IPS-15b (cell line): ENCODE measurements around the gene CALN1.

Experiments
- H3K27me3 ChIP-seq: one replicate; pipeline ENCODE4 v1.6.1; 2013; ENCODE audit warnings: low read length; ENCODE audit not compliant: control insufficient read depth, insufficient read depth
- H3K36me3 ChIP-seq: one replicate; pipeline ENCODE4 v1.6.1; 2013; ENCODE audit warnings: low read length; ENCODE audit not compliant: control insufficient read depth, insufficient read depth
- H3K4me1 ChIP-seq: one replicate; pipeline ENCODE4 v1.6.1; 2013; ENCODE audit warnings: mild to moderate bottlenecking, low read length; ENCODE audit not compliant: control insufficient read depth, insufficient read depth
- H3K4me3 ChIP-seq: one replicate; pipeline ENCODE4 v1.5.1; 2013; ENCODE audit warnings: low read depth, low read length
- H3K9ac ChIP-seq: one replicate; pipeline ENCODE4 v1.6.1; 2013; ENCODE audit warnings: low read depth, mild to moderate bottlenecking, low read length
- H3K9me3 ChIP-seq: one replicate; pipeline ENCODE4 v1.6.1; 2013; ENCODE audit warnings: mild to moderate bottlenecking, low read length; ENCODE audit not compliant: control insufficient read depth, insufficient read depth

The CALN1 gene

DNA sequence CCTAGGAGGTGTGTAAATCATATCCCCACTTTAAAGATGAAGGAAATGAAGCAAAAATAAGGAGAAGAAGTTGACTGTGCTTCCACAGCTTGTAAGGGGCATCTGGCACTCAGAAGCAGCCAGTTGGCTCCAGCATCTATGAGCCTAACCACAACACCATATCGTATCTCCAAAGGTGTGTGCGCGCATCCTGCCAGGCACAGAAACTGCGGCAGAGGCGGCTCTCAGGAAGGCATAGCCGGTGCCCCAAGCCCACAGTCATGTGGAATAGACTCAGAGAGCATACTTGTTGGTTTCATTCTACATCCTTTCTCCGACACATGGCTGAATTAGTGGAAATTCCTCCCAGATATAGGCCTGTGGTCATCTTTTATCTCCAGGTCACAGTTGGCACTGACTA, 423.9 kb downstream of the CALN1 start:
- no peaks in the 10 kb centered on the region for H3K36me3 ChIP-seq

GRCh38 chr7:71987200-71987767, 424.9 kb downstream of the CALN1 start:
- no peaks in the 10 kb centered on the region for H3K9me3 ChIP-seq
- H3K4me3 ChIP-seq, result no peak overlapping the region
- no peaks in the 10 kb centered on the region for H3K4me1 ChIP-seq
- H3K27me3 ChIP-seq, result no peaks in the 10 kb centered on the region
- H3K36me3 ChIP-seq, result no peaks in the 10 kb centered on the region
- H3K9ac ChIP-seq, result no peak overlapping the region

More for the DNA sequence above, 423.9 kb downstream of the CALN1 start:
- Histone ChIP-seq H3K27me3 (no peaks in the 10 kb centered on the region), H3K4me1 (no peaks in the 10 kb centered on the region), H3K9ac (no peak overlapping the region), H3K9me3 (no peaks in the 10 kb centered on the region), H3K4me3 (no peak overlapping the region)

GRCh38 chr7:71984348-71984747, 427.8 kb downstream of the CALN1 start:
- Histone ChIP-seq H3K4me1 (no peaks in the 10 kb centered on the region), H3K4me3 (no peak overlapping the region), H3K9ac (no peak overlapping the region), H3K27me3 (no peaks in the 10 kb centered on the region), H3K36me3 (no peaks in the 10 kb centered on the region), H3K9me3 (no peaks in the 10 kb centered on the region)

GRCh38 chr7:71982851-71983250, 429.3 kb downstream of the CALN1 start:
- H3K9me3 ChIP-seq, result no peaks in the 10 kb centered on the region
- H3K27me3 ChIP-seq, result no peaks in the 10 kb centered on the region
- no peaks in the 10 kb centered on the region for H3K4me1 ChIP-seq
- no peak overlapping the region for H3K4me3 ChIP-seq
- no peak overlapping the region for H3K9ac ChIP-seq
- no peaks in the 10 kb centered on the region for H3K36me3 ChIP-seq

DNA sequence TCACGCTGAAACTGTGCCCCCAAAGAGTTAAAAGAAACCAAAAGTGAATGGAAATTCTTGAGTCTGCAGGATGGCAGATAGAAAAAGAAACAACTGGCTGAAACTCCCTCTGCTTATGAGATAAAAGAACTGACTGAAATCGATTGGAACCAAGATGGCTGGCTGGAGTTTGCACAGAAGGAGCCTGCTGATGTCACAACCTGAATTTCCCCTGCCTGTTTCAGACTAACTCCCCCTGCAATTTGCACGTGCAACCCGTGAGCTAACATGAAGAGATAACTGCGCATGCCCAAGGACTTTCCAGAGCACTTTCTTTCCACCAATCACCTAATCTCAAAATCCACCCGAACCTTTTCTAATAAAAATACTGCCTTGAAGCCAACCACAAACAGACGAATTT, 435.5 kb downstream of the CALN1 start:
- Histone ChIP-seq H3K4me3 (no peak overlapping the region), H3K9me3 (no peaks in the 10 kb centered on the region), H3K9ac (no peak overlapping the region), H3K4me1 (no peaks in the 10 kb centered on the region), H3K27me3 (no peaks in the 10 kb centered on the region), H3K36me3 (no peaks in the 10 kb centered on the region)

DNA sequence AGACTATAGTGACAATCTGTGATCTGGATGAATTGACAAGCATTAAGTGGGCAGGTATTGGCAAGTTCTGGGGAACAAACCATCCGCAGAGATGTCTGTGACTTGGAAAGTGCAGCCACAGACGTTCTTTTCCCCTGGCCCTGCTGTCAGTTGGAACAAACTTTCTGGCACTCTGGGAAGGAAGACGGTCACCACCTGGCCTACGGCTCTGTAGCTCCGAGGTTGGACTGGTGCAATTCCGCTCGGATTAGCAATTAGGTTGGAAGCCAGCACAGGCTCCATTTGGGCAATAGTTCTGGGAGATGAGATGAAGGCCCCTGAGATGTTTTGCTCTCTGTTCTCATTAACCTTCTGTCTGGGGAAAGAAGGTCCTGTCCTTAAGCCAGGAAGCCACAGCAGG, 437.5 kb downstream of the CALN1 start:
- Histone ChIP-seq H3K4me3 (no peak overlapping the region), H3K4me1 (no peaks in the 10 kb centered on the region), H3K9me3 (no peaks in the 10 kb centered on the region), H3K27me3 (no peaks in the 10 kb centered on the region), H3K9ac (no peak overlapping the region), H3K36me3 (no peaks in the 10 kb centered on the region)

DNA sequence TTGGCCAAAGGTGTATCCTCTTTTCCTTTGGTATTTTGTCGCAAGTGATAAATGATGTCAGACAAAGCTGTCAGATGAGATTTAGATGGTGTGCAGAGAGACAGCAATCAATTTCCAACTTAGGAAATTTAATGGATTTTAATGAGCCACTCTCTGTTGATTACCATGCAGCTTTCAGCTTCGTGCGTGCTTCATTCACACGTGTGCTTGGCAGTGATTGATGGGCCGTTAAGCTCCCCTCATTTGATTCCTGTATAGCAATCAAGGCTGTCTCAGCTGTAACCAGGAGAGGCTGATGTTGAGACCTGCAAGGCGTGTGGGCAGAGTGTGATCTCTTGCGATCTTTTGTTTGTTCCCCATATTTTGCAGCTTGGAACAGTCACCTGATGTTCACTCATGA, 439.6 kb downstream of the CALN1 start:
- Histone ChIP-seq H3K4me1 (no peaks in the 10 kb centered on the region), H3K9ac (no peak overlapping the region), H3K27me3 (no peaks in the 10 kb centered on the region), H3K36me3 (no peaks in the 10 kb centered on the region), H3K9me3 (no peaks in the 10 kb centered on the region), H3K4me3 (no peak overlapping the region)

DNA sequence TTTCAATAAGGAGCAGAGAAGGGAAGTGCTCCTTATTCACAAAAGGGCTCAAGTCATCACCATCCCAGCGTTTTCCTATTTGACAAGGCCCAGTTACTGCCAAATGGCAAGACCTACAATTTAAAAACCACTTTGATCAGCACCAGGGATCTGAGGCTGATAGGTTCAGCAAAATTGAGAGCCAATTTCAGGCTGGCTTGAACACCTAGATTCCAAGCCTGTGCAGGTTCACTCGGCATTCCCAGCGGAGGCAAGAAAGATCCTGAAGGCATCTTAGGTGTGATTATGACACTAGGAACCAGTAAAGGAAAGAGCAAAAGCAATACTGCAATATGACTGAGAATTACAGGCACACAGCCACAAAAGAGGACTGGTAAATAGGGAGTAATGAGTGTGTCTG, 441.4 kb downstream of the CALN1 start:
- no peaks in the 10 kb centered on the region for H3K9me3 ChIP-seq
- H3K36me3 ChIP-seq, result no peaks in the 10 kb centered on the region
- no peak overlapping the region for H3K9ac ChIP-seq
- no peaks in the 10 kb centered on the region for H3K4me1 ChIP-seq
- H3K4me3 ChIP-seq, result no peak overlapping the region
- H3K27me3 ChIP-seq, result no peaks in the 10 kb centered on the region

- H3K9me3 ChIP-seq, result no peaks in the 10 kb centered on the region
- no peaks in the 10 kb centered on the region for H3K27me3 ChIP-seq
- no peaks in the 10 kb centered on the region for H3K36me3 ChIP-seq
Measured at GRCh38 chr7:71962636-71963035, 449.5 kb downstream of the CALN1 start.

DNA sequence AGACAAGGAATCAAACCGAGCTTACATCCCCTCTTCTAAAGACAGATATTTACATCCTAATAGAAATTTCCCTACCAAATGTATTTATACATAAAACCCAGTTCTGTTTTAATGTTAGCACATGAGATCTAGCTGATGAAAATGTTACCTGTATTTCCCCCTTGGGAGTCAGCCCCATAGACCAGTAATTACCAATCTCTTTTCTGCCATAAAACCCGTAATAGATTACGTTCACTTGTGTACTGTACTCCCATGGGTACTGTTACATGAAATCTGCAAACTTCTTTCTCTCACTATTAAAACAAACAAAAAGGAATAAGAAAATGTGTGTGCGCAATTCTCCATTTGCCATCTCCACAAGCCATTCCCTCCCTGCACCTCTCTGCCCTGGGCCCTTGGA, 450.9 kb downstream of the CALN1 start:
- Histone ChIP-seq H3K9me3 (no peaks in the 10 kb centered on the region), H3K36me3 (no peaks in the 10 kb centered on the region), H3K4me3 (no peak overlapping the region), H3K9ac (no peak overlapping the region), H3K4me1 (no peaks in the 10 kb centered on the region), H3K27me3 (no peaks in the 10 kb centered on the region)

More at GRCh38 chr7:71962636-71963035, 449.5 kb downstream of the CALN1 start:
- H3K4me3 ChIP-seq, result no peak overlapping the region
- no peak overlapping the region for H3K9ac ChIP-seq
- H3K4me1 ChIP-seq, result no peaks in the 10 kb centered on the region

- Histone ChIP-seq H3K36me3 (no peaks in the 10 kb centered on the region), H3K9ac (no peak overlapping the region), H3K4me3 (no peak overlapping the region), H3K9me3 (no peaks in the 10 kb centered on the region), H3K27me3 (no peaks in the 10 kb centered on the region), H3K4me1 (peaks cover 4% of the 10 kb centered on the region)
Measured at GRCh38 chr7:71942115-71942514, 470.0 kb downstream of the CALN1 start.

- Histone ChIP-seq H3K36me3 (no peaks in the 10 kb centered on the region), H3K27me3 (no peaks in the 10 kb centered on the region), H3K9me3 (no peaks in the 10 kb centered on the region), H3K9ac (no peak overlapping the region), H3K4me1 (peaks cover 4% of the 10 kb centered on the region), H3K4me3 (no peak overlapping the region)
Measured at GRCh38 chr7:71937840-71938371, 474.2 kb downstream of the CALN1 start.
